Measurements from ENCODE around the gene ZNF516. TPM values are rescaled to one million over a fixed set of nuclear protein-coding genes. Genes with fewer than 3 reads are reported as not detected.

ZNF516 gene
- total and polyA plus RNA-seq, 2 of the 13 experiments (the other 11 are each of a cell fraction or from before 2014, with no cell fraction given): 16.6 to 18.7 TPM

DNA sequence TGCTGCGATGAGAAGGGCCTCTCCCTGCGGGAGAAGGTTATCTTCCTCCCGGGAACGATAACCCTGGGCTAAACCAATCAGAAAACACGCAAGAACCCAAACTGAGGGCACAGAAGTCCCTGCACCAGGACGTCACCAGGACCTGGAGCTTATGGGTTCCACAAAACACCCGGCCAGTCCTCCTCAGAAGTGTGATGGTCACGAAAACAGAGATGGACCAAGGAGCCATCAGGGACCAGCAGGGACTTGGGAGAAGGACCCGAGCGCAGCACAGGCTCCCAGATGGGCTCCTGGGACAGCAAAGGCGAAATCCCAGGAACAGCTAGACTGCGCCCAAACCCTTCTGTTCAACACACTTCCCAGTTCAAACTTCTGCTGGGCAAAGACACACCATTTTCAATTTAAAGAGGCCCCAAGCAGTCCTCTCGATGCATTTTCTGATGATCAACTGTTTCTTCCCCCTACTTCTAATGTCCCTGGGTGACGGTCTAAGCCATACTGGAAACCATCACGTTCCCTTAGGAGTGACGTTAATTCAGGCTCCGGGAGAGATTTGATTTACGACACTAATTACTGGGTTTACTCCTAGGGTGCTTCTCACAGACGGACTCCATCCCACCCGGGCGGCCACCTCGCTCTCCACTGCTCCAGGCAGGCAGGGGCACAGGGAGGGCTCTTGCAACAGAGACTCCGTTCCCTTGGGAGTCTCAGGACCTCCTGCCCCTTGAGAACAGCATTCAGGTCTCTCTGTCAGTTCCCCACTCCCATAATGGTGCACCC lies 29.2 kb downstream of the ZNF516 start (continued):
- TF ChIP-seq, protein P1, sequence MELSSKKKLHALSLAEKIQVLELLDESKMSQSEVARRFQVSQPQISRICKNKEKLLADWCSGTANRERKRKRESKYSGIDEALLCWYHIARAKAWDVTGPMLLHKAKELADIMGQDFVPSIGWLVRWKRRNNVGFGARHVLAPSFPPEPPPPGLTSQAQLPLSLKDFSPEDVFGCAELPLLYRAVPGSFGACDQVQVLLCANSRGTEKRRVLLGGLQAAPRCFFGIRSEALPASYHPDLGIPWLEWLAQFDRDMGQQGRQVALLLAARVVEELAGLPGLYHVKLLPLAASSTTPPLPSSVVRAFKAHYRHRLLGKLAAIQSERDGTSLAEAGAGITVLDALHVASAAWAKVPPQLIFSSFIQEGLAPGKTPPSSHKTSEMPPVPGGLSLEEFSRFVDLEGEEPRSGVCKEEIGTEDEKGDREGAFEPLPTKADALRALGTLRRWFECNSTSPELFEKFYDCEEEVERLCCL (CRISPR knock-in tag; IDR thresholded peaks at IDR 0.05; ENCODE audit: borderline replicate concordance): no peak
- TF ChIP-seq HCFC1 (IDR thresholded peaks at IDR 0.05; ENCODE audit: low read depth, low read length) (no peak), MATR3 (CRISPR knock-in tag; IDR thresholded peaks at IDR 0.05) (no peak)
- TF ChIP-seq, protein P2, sequence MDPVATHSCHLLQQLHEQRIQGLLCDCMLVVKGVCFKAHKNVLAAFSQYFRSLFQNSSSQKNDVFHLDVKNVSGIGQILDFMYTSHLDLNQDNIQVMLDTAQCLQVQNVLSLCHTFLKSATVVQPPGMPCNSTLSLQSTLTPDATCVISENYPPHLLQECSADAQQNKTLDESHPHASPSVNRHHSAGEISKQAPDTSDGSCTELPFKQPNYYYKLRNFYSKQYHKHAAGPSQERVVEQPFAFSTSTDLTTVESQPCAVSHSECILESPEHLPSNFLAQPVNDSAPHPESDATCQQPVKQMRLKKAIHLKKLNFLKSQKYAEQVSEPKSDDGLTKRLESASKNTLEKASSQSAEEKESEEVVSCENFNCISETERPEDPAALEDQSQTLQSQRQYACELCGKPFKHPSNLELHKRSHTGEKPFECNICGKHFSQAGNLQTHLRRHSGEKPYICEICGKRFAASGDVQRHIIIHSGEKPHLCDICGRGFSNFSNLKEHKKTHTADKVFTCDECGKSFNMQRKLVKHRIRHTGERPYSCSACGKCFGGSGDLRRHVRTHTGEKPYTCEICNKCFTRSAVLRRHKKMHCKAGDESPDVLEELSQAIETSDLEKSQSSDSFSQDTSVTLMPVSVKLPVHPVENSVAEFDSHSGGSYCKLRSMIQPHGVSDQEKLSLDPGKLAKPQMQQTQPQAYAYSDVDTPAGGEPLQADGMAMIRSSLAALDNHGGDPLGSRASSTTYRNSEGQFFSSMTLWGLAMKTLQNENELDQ (CRISPR knock-in tag; IDR thresholded peaks at IDR 0.05; ENCODE audit: borderline replicate concordance): no peak

DNA sequence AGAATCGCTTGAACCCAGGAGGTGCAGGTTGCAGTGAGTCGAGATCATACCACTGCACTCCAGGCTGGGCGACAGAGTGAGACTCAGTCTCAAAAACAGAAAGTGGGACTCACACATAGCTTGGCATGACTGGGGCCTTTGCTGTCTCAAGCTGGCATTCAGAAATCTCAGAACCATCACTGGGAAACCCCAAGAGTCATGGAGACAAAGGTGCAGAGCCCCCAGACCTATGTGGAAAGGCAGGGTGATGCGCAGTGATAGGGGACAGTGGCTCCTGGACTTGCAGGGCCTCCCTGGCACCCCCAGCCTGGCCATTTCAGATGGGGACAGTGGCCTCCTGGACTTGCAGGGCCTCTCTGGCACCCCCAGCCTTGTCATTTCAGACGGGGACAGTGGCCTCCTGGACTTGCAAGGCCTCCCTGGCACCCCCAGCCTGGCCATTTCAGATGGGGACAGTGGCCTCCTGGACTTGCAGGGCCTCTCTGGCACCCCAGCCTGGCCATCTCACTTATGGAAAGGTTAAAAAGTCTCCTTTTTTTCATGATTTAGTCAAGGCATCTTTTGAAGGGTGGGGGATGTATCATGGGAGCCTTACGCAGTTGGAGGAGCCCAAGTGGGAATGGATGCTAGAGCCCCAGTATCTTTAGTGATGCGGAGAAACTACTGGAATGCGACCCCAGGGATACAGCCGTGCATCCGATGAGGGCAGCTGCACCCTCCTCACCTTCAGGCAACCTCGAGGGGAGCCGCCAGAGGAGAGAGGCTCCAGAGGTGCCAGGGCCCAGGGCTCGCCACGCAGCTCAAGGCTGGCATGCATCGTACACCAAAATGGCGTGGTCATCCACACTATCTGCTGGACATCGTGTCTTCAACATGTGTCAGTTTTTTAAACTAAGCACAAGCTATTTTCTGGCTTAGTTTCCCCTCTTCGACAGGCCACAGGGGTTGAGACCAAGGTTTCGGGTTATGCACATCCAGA lies 30.5 kb downstream of the ZNF516 start:
- H3K79me2 ChIP-seq (ENCODE audit: insufficient read depth, low read length): peaks cover 92% of the 10 kb centered on the region
- no peaks in the 10 kb centered on the region for H3K9me3 ChIP-seq (ENCODE audit: low read length)
- FAIRE-seq: no peak
- BruUV-seq (replicated peaks): no TSS peak
- DNase-seq (ENCODE audit: low spot score): no peak
- no peak for ATAC-seq
- 98% methylated on average over 16 of the region's 19 CpGs for WGBS (ENCODE audit: low lambda C conversion rate)
- H3K4me2 ChIP-seq (ENCODE audit: low read depth, low read length): no peak overlapping the region
- H3K36me3 ChIP-seq (replicated peaks in 1 of 2; ENCODE audit: control insufficient read depth in 1 of 2, insufficient read depth in 2 of 2, low read length in 2 of 2): peaks cover 4 to 43% of the 10 kb centered on the region in 2 experiments; a peak in 4 of 5 replicates
- no peaks in the 10 kb centered on the region for H3K27me3 ChIP-seq (ENCODE audit: control insufficient read depth in 1 of 2, insufficient read depth in 2 of 2, low read length in 2 of 2)
- no peak overlapping the region for H3K27ac ChIP-seq (ENCODE audit: extremely low read length, insufficient read depth, low read length)
- in situ Hi-C loops (cut with HindIII; ENCODE audit: extremely low pct_ligation_motif_present, low pct_unique_long_range_greater_than_20kb): no loop called here
- H4K20me1 ChIP-seq (ENCODE audit: insufficient read depth, low read length): peaks cover 86% of the 10 kb centered on the region
- no peaks in the 10 kb centered on the region for H3K4me1 ChIP-seq (ENCODE audit: insufficient read depth, low read length)
- CTCF ChIA-PET (ENCODE audit: low intra/inter-chr PET ratio, low total read pairs): no interaction called here
- intact Hi-C loops (cut with micrococcal nuclease; ENCODE audit: unreplicated experiment): no loop called here
- H3K9ac ChIP-seq (ENCODE audit: insufficient read depth, low read depth, low read length): no peak overlapping the region
- no peak overlapping the region for H3K4me3 ChIP-seq (replicated peaks in 1 of 3; ENCODE audit: insufficient read depth in 1 of 3, low read depth in 2 of 3, low read length in 3 of 3)
- POLR2A ChIA-PET: no interaction called here
- no peak overlapping the region for H2AFZ ChIP-seq (ENCODE audit: low read length)
- TF ChIP-seq, protein P3, sequence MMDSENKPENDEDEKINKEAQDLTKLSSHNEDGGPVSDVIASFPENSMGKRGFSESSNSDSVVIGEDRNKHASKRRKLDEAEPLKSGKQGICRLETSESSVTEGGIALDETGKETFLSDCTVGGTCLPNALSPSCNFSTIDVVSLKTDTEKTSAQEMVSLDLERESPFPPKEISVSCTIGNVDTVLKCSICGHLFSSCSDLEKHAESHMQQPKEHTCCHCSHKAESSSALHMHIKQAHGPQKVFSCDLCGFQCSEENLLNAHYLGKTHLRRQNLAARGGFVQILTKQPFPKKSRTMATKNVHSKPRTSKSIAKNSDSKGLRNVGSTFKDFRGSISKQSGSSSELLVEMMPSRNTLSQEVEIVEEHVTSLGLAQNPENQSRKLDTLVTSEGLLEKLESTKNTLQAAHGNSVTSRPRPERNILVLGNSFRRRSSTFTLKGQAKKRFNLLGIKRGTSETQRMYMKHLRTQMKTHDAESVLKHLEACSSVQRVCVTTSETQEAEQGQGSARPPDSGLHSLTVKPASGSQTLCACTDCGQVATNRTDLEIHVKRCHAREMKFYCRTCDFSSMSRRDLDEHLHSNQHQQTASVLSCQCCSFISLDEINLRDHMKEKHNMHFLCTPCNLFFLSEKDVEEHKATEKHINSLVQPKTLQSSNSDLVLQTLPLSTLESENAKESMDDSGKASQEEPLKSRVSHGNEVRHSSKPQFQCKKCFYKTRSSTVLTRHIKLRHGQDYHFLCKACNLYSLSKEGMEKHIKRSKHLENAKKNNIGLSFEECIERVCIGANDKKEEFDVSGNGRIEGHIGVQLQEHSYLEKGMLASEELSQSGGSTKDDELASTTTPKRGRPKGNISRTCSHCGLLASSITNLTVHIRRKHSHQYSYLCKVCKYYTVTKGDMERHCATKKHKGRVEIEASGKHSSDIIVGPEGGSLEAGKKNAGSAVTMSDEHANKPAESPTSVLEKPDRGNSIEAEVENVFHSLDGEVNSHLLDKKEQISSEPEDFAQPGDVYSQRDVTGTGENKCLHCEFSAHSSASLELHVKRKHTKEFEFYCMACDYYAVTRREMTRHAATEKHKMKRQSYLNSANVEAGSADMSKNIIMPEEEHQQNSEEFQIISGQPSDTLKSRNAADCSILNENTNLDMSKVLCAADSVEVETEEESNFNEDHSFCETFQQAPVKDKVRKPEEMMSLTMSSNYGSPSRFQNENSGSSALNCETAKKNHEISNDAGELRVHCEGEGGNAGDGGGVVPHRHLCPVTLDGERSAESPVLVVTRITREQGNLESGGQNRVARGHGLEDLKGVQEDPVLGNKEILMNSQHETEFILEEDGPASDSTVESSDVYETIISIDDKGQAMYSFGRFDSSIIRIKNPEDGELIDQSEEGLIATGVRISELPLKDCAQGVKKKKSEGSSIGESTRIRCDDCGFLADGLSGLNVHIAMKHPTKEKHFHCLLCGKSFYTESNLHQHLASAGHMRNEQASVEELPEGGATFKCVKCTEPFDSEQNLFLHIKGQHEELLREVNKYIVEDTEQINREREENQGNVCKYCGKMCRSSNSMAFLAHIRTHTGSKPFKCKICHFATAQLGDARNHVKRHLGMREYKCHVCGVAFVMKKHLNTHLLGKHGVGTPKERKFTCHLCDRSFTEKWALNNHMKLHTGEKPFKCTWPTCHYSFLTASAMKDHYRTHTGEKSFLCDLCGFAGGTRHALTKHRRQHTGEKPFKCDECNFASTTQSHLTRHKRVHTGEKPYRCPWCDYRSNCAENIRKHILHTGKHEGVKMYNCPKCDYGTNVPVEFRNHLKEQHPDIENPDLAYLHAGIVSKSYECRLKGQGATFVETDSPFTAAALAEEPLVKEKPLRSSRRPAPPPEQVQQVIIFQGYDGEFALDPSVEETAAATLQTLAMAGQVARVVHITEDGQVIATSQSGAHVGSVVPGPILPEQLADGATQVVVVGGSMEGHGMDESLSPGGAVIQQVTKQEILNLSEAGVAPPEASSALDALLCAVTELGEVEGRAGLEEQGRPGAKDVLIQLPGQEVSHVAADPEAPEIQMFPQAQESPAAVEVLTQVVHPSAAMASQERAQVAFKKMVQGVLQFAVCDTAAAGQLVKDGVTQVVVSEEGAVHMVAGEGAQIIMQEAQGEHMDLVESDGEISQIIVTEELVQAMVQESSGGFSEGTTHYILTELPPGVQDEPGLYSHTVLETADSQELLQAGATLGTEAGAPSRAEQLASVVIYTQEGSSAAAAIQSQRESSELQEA (CRISPR knock-in tag; IDR thresholded peaks at IDR 0.05; ENCODE audit: not compliant biosample characterization): no peak
- no peak for TF ChIP-seq ZSCAN12 (CRISPR knock-in tag; IDR thresholded peaks at IDR 0.05)
- TF ChIP-seq RXRB (CRISPR knock-in tag; IDR thresholded peaks at IDR 0.05; ENCODE audit: borderline replicate concordance): no peak
